ENCODE results near the gene RBPMS2.
"Not testable (repeated sequence)": the region's sequence is repeated elsewhere in the genome, so short reads cannot be mapped to it uniquely, and the experiment has no call there.

The RBPMS2 gene

GRCh38 chr15:64775551-64776401 is at the start of gene RBPMS2:
RBPMS2 (minus strand) TSS chr15:64775589; CDS start chr15:64775319, 270 bp downstream.
- DNase-seq = no peak

- DNase-seq = no peak
These were observed 49.6 kb upstream of the RBPMS2 start for GRCh38 chr15:64824929-64825430.

- no peak for DNase-seq
These were observed 41.1 kb upstream of the RBPMS2 start for GRCh38 chr15:64816452-64816851.

- DNase-seq = not testable (repeated sequence)
These were observed 39.6 kb upstream of the RBPMS2 start for GRCh38 chr15:64814965-64815364.

- not testable (repeated sequence) for DNase-seq
These were observed 38.9 kb upstream of the RBPMS2 start for GRCh38 chr15:64814283-64814682.

GRCh38 chr15:64813075-64813474 is 37.7 kb upstream of the RBPMS2 start:
- DNase-seq = no peak

GRCh38 chr15:64810497-64811326 is 35.3 kb upstream of the RBPMS2 start:
- no peak for DNase-seq

GRCh38 chr15:64809649-64810496 is 34.5 kb upstream of the RBPMS2 start:
- DNase-seq = peak; percentile 17

- no peak for DNase-seq
These were observed 33.5 kb upstream of the RBPMS2 start for GRCh38 chr15:64808785-64809453.

- DNase-seq = no peak
These were observed 32.4 kb upstream of the RBPMS2 start for GRCh38 chr15:64807751-64808222.

GRCh38 chr15:64807051-64807749 is 31.8 kb upstream of the RBPMS2 start:
- no peak for DNase-seq

- DNase-seq = no peak
These were observed 31.1 kb upstream of the RBPMS2 start for GRCh38 chr15:64806509-64806908.

GRCh38 chr15:64804619-64805018 is 29.2 kb upstream of the RBPMS2 start:
- no peak for DNase-seq

- no peak for DNase-seq
These were observed 28.1 kb upstream of the RBPMS2 start for GRCh38 chr15:64803526-64803925.

GRCh38 chr15:64800476-64800875 is 25.1 kb upstream of the RBPMS2 start:
- DNase-seq = no peak

GRCh38 chr15:64798905-64799304 is 23.5 kb upstream of the RBPMS2 start:
- DNase-seq = not testable (repeated sequence)

- not testable (repeated sequence) for DNase-seq
These were observed 20.5 kb upstream of the RBPMS2 start for GRCh38 chr15:64795921-64796320.

GRCh38 chr15:64795299-64795698 is 19.9 kb upstream of the RBPMS2 start:
- DNase-seq = not testable (repeated sequence)

- no peak for DNase-seq
These were observed 16.9 kb upstream of the RBPMS2 start for GRCh38 chr15:64792282-64792681.

- DNase-seq = no peak
These were observed 16.0 kb upstream of the RBPMS2 start for GRCh38 chr15:64791401-64791800.

GRCh38 chr15:64783796-64784195 is 8.4 kb upstream of the RBPMS2 start:
- no peak for DNase-seq
